Stimulated activated effector memory CD8-positive, alpha-beta T cell treated with anti-CD3 and anti-CD28 coated beads, Interleukin-12 subunit alpha, Interleukin-12 subunit beta, amount 100 ng/mL, for 72 hours (primary cell): Measurements from ENCODE around the gene GORASP1.

Experiments used
- ATAC-seq: fragments of 150-1000 bp; cut with Tn5 transposase; 2 replicates; pipeline ENCODE4 v1.10.0; 2021
- DNase-seq, 2 donors: peaks; one replicate each; pipeline ENCODE4 v3.0.0; 2021 to 2022; ENCODE audit warnings: low spot score in 2 of 2
- H3K27ac Mint-ChIP-seq: one replicate; pipeline ENCODE4 v1.8.0; 2022; ENCODE audit warnings: mild to moderate bottlenecking, mixed read lengths
- H3K36me3 Mint-ChIP-seq: one replicate; pipeline ENCODE4 v1.8.0; 2022; ENCODE audit warnings: mild to moderate bottlenecking, mixed read lengths
- H3K4me1 Mint-ChIP-seq: one replicate; pipeline ENCODE4 v1.8.0; 2022; ENCODE audit warnings: mixed read lengths
- H3K4me3 Mint-ChIP-seq: one replicate; pipeline ENCODE4 v1.8.0; 2022; ENCODE audit warnings: mild to moderate bottlenecking, mixed read lengths
- H3K9me3 Mint-ChIP-seq: one replicate; pipeline ENCODE4 v1.8.0; 2022; ENCODE audit warnings: mixed read lengths

The GORASP1 gene

DNA sequence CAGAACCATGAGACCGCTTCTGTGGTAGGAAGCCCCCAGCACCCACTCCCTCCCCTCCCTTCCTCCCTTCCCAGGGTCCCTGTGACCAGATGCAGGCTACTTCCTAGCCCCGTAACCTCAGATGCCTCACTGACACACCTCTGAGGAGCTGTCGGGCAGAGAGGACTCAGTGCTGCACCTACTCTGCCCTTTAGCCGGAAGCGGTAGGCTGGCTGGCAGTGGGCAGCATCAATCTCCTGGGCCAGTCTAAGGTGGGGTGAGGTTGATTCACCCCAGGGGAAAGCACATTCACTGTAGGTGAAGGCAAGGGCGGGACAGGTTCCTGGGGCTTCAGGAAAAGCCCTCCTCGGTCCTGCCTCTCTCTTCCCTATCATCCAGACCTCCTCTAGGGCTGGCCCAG lies 26.9 kb upstream of the GORASP1 start:
- DNase-seq: no peak
- Mint-ChIP-seq H3K9me3 (no peaks in the 10 kb centered on the region), H3K4me3 (no peak overlapping the region), H3K27ac (peak overlapping the region; percentile 81), H3K36me3 (peaks cover 56% of the 10 kb centered on the region), H3K4me1 (peaks cover 36% of the 10 kb centered on the region)
- no peak for ATAC-seq

DNA sequence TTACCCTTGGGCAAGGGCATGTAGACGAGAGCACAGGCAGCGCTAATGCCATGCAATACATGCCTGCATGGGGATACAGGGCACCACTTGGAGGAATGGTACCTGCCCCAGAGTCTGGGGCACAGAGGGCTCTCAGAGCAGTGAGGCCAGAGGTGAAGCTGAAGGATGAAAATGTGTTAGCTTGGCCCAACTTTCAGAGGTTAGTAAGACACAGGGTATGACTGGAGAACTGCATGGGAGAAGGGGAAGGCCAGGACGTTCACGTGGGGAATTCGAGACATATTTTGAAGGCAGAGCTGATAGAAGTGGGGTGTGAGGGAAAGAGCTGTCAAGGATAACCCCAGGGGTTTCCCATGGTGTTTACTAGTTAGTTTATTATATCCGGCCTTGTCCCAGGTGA lies 26.4 kb upstream of the GORASP1 start:
- DNase-seq (no peak), ATAC-seq (no peak)
- Mint-ChIP-seq H3K4me1 (peaks cover 31% of the 10 kb centered on the region), H3K9me3 (no peaks in the 10 kb centered on the region), H3K27ac (peak overlapping the region; percentile 81), H3K36me3 (peaks cover 52% of the 10 kb centered on the region), H3K4me3 (no peak overlapping the region)

DNA sequence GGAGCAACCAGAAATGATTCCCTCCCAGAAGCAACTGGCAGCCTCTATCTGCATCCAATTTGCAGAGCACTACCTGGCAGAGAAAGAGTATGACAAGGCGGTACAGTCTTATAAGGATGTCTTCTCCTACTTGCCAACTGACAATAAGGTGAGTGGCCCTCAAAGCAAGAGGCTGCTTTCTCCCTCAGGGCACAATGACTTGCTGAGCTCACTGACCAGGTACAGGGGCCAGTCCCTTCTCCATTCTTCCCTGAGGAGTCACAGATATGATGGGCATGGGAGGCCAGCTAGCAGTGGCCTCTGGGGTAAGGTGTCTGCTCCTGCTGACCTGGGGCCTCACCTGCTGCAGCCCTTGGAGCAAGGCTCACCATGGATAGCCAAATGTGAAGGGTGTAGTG lies 25.7 kb upstream of the GORASP1 start:
- no peak overlapping the region for H3K27ac Mint-ChIP-seq
- ATAC-seq (no peak), DNase-seq (no peak)
- H3K9me3 Mint-ChIP-seq: no peaks in the 10 kb centered on the region
- peaks cover 44% of the 10 kb centered on the region for H3K36me3 Mint-ChIP-seq
- H3K4me3 Mint-ChIP-seq: no peak overlapping the region
- peaks cover 30% of the 10 kb centered on the region for H3K4me1 Mint-ChIP-seq

DNA sequence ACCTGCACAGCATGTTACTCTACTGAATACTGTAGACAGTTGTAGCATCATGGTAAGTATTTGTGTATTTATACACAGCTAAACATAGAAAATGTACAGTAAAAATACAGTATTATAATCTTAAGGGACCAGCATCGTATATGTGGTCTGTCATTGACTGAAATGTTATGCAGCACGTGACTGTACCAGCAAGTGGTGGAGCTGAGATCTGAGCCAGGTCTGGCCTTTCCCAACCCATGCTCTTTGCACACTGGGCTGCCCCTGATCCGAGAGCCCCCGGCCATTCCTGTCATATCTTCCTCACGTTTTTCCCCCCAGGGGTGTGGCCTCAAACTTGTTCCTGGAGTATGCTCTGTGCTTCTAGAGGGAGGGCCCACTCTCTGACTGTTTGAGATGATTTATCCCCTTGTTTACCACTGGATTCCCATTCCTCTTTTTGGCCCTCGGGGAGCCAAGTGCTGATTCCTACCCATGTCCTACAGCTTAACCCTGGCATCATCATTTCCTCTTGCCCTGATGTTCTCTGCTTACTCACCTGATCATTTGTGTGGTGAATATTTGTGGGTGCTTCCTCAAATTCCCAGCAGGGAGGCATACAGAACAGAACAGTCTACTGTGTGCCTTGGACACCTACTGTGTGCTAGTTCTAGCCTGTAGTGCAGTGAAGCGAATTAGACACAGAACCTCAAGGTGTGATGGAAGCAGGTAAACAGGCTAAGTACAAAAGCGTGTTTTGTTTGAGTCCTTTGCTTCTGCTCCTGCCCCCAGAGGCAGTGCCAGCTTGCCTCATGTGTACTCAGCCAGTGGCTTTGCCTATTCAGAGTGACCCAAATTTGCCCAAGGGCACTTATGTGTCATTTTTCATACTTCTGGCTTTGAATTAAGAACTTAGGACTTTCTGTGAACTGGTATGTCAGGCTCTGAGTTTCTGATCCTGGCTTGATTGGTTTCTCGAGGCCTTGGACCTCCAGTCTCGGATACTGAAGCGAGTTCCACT lies 25.0 kb upstream of the GORASP1 start:
- ATAC-seq (no peak), DNase-seq (no peak)
- Mint-ChIP-seq H3K4me3 (no peak overlapping the region), H3K36me3 (peaks cover 37% of the 10 kb centered on the region), H3K9me3 (no peaks in the 10 kb centered on the region), H3K4me1 (peaks cover 30% of the 10 kb centered on the region), H3K27ac (no peak overlapping the region)

DNA sequence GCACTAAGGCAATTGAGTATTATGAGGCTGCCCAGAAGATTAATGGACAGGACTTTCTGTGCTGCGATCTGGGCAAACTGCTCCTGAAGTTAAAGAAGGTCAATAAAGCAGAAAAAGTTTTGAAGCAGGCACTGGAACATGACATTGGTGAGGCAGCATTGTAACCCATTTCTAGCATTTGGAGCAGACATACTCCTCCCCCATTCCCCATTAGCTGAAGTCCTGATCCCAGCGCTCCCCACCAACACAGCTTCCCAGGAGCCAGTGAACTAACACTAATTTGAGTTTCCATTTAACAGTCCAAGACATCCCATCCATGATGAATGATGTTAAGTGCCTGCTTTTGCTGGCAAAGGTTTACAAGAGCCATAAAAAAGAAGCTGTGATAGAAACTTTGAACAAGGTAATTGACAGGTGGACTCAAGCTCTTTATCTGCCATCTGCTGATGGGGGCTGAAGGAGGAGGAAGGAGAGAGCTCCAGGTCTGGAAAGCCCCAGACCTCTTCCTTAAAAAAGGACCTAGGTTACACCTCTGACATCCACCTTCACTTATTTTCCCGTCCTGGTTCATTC lies 23.4 kb upstream of the GORASP1 start:
- no peak for ATAC-seq
- H3K9me3 Mint-ChIP-seq: no peaks in the 10 kb centered on the region
- no peak overlapping the region for H3K4me3 Mint-ChIP-seq
- peaks cover 25% of the 10 kb centered on the region for H3K36me3 Mint-ChIP-seq
- peaks cover 31% of the 10 kb centered on the region for H3K4me1 Mint-ChIP-seq
- peak overlapping the region; percentile 12 for H3K27ac Mint-ChIP-seq
- DNase-seq: no peak

DNA sequence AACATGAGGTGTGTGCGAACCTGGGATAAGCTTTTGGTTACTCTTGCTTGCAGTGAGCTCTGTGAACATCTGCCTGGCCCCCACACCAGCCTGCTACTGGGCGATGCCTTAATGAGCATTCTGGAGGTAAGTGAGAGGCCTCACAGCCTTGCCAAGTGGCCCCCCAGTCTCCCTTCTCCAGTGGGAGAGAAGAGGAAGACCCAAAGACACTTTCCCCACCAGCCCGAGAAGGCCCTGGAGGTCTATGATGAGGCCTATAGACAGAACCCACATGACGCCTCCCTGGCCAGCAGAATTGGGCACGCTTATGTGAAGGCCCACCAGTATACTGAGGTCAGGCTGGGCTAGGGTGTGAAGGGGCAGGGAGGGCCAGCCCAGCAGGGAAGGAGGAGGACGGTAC lies 22.6 kb upstream of the GORASP1 start:
- no peak for ATAC-seq
- Mint-ChIP-seq H3K27ac (peak overlapping the region; percentile 6), H3K4me1 (peaks cover 31% of the 10 kb centered on the region)

DNA sequence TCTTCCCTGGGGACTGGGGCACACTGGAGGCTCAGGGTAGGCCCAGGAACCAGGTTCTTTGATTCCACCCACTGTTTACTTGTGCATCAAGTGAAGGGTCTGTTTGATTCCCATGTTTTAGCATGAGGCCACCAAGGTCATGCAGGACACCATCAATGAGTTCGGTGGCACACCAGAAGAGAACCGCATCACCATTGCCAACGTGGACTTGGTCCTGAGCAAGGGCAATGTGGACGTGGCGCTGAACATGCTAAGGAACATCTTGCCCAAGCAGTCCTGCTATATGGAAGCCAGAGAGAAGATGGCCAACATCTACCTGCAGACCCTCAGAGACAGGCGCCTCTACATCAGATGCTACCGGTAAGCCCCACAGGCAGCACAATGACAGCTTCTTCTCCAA lies 21.5 kb upstream of the GORASP1 start:
- Mint-ChIP-seq H3K9me3 (no peaks in the 10 kb centered on the region), H3K36me3 (peaks cover 7% of the 10 kb centered on the region), H3K4me1 (peaks cover 29% of the 10 kb centered on the region), H3K27ac (no peak overlapping the region), H3K4me3 (no peak overlapping the region)
- DNase-seq (no peak), ATAC-seq (no peak)

More for the DNA sequence above, 22.6 kb upstream of the GORASP1 start:
- Mint-ChIP-seq H3K36me3 (peaks cover 18% of the 10 kb centered on the region), H3K9me3 (no peaks in the 10 kb centered on the region), H3K4me3 (no peak overlapping the region)
- no peak for DNase-seq

DNA sequence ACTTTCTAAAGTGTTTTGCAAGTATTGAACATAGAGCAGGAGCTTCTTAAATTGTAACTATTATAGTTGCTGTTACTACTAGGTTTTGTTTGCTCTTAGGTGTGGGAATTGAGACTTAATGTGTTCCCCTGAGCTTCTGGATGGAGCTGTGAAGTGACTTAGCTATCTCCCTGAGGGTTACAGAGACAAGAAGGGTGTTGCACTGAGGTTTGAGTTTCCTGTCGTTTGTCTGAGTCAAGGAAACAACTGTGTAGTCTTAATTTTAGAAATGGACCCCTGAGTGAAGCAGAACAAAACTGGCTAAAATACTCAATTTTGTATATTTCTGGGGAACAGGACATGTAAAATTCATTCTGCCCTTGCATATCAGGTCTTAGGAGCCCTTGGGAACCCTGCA lies 20.5 kb upstream of the GORASP1 start:
- peak; percentile 56 for ATAC-seq
- peaks cover 24% of the 10 kb centered on the region for H3K4me1 Mint-ChIP-seq
- H3K9me3 Mint-ChIP-seq: no peaks in the 10 kb centered on the region
- no peak overlapping the region for H3K4me3 Mint-ChIP-seq
- peak overlapping the region; percentile 82 for H3K27ac Mint-ChIP-seq
- H3K36me3 Mint-ChIP-seq: peaks cover 6% of the 10 kb centered on the region
- DNase-seq: no peak

DNA sequence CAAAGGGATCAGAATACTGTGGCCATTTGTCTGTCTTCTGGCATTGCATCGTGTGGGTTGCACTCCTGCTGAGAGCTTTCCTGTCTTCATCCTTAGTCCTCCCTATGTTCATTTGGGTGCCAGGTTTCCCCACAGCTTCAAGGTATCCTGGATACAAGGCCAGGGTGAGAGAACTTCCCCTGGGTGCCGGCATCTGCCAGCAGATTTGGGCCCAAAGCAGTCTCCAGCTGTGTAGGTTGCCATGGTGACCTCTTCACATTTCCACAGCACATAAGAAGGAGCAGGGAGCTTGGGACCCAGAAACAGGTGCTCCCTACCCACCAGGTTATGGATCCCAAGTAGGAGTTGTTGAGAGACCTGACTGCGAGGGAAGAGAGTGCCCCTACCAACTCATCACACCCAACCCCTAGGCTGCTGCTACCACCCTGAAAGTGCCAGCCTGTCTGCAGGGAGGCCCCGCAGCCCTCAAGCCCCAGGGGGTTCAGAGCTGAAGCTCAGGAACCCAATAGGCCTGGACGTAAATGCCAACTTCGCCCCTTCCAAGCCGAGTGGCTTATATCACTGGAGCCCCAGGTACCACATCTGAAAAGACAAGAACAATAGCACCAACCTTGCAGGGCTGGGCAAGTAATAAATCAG lies 20.0 kb upstream of the GORASP1 start:
- ATAC-seq: no peak
- Mint-ChIP-seq H3K4me3 (no peak overlapping the region), H3K9me3 (no peaks in the 10 kb centered on the region), H3K36me3 (peaks cover 6% of the 10 kb centered on the region), H3K4me1 (peaks cover 24% of the 10 kb centered on the region), H3K27ac (peak overlapping the region; percentile 82)
- DNase-seq: no peak

DNA sequence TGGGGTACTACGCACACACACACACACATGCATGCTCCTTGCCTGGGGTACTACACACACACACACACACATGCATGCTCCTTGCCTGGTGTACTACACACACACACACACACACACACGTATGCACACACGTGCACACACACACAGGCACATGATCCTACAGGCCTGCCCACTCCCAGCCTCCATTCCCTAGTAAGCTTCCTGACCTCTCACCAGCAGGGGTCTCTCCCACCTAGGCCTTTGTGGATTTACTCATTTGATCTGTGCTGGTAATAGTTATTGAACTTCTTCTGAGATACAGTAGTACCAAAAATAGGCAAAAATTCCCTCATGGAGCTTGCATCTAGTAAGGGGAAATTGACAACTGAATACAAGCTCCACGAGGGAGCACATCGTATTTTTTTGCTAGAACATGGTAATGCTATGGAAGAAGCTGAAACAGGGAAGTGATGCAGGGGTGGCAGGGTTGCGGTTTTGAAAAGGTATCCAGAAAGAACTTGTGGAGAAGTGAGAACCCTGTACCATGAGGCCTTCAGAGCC lies 19.2 kb upstream of the GORASP1 start:
- Mint-ChIP-seq H3K4me1 (peaks cover 24% of the 10 kb centered on the region), H3K36me3 (peaks cover 6% of the 10 kb centered on the region), H3K4me3 (no peak overlapping the region), H3K27ac (no peak overlapping the region), H3K9me3 (no peaks in the 10 kb centered on the region)
- peak; percentile 59 for ATAC-seq
- no peak for DNase-seq

DNA sequence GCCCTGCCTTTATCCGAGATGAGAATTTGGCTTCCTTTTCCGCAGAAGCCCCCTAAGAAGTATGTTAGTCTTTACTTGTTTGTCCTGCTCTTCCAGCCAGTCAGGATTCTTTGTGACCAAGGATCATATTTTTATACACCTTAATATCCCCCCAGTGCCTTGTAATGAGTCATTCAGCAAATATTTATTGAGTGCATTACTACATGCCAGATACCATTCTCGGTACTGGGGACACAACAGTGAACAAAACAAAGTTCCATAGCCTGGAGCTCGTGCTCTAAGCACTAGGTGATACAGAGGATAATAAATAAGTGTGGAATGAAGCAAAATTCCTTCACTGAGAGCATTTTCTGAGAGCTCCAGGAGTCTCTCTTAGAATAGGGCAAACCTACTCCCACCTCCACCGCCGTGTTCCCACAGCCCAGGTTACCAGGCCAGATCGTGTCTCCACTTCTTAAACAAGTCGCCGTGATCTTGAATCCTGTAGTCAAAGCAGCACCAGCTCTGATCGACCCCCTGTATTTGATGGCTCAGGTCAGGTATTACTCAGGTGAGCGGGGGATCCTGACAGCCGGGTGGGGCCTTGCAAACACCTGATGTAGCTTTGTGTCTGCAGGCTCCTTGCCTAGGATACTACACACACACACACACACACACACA lies 18.5 kb upstream of the GORASP1 start:
- no peak overlapping the region for H3K27ac Mint-ChIP-seq
- no peak for DNase-seq
- peaks cover 6% of the 10 kb centered on the region for H3K36me3 Mint-ChIP-seq
- H3K9me3 Mint-ChIP-seq: no peaks in the 10 kb centered on the region
- no peak overlapping the region for H3K4me3 Mint-ChIP-seq
- ATAC-seq: no peak
- H3K4me1 Mint-ChIP-seq: peaks cover 24% of the 10 kb centered on the region

DNA sequence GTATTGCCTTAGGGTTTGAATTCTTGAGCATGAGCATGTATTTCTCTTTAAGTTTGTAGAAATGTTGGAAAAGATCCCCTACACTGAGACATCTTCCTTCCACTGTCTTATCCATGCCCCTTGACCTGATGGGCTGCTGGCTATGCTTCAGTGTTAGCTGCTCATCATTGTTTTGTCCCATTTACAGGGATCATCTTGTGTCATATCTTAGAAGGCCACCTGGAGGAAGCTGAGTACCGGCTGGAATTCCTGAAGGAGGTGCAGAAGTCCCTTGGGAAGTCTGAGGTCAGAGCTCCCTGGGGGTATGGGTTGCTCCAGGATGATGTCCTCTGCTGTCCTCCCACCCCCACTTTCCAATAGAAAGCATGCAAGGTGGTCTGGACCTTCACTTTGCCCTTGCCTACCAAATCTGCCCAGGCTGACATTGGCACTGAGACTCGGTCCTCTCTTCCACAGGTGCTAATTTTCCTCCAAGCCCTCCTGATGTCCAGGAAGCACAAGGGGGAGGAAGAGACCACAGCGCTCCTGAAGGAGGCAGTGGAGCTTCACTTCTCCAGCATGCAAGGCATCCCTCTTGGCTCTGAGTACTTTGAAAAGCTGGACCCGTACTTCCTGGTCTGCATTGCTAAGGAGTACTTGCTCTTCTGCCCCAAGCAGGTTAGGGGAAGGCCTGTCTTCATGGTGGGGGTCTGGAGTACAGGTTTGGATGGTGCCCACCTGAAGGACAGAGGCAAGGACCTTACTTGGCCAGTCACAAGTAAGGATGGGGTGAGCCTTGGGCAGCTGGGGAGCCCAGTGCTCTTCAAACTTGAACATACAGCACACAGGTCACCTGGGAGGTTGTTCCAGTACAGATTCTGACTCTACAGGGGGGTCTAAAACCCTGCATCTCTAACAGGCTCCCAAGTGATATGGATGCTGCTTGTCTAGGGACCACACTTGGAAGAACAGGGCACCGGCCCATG lies 17.7 kb upstream of the GORASP1 start:
- H3K4me1 Mint-ChIP-seq: peaks cover 24% of the 10 kb centered on the region
- ATAC-seq (no peak), DNase-seq (no peak)
- no peak overlapping the region for H3K4me3 Mint-ChIP-seq
- no peaks in the 10 kb centered on the region for H3K9me3 Mint-ChIP-seq
- H3K27ac Mint-ChIP-seq: no peak overlapping the region
- peaks cover 6% of the 10 kb centered on the region for H3K36me3 Mint-ChIP-seq

DNA sequence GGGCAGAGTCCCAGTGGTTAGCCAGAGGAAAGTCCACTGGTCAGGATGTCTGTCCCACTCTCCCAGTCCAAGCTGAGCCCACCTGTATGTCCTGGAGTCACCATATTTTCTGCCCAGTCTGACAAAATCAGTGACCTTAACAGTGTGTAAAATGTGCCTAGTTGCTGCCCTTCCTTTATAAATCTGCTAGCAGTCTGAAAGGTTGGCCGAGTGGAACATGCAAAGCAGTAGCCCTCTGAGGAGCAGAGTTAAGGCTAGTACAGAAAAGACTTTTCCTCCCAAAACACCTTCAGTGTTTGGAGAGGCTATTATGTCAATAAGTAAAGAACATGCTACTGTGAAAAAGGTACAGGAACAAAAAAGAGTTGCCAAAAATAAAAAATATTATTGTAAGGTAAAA lies 15.4 kb upstream of the GORASP1 start:
- Mint-ChIP-seq H3K9me3 (no peaks in the 10 kb centered on the region), H3K27ac (no peak overlapping the region), H3K4me1 (peaks cover 16% of the 10 kb centered on the region), H3K4me3 (no peak overlapping the region), H3K36me3 (no peaks in the 10 kb centered on the region)
- DNase-seq: no peak
- ATAC-seq: no peak

DNA sequence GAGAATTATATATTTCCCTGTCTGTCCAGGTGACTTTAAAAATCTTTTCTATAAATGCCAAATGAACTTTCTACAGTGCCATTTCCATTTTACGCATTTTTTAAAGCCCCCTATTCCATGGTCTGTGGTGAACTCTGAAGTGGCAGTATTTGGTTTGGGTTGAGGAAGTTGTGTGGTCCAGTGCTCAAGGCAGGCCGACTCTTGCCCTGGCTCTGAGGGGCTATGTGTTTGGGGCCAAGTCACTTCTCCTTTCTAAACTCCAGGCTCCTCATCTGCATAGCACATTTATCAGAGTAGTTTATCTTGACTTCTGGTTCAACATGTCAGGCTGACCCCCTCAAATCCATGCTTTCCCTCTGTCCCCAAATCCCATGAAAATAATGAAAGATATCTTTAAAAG lies 14.2 kb upstream of the GORASP1 start:
- Mint-ChIP-seq H3K9me3 (no peaks in the 10 kb centered on the region), H3K36me3 (no peaks in the 10 kb centered on the region), H3K4me1 (peaks cover 4% of the 10 kb centered on the region), H3K27ac (peak overlapping the region; percentile 60), H3K4me3 (no peak overlapping the region)
- no peak for ATAC-seq
- DNase-seq: no peak
